Transverse colon (tissue), 4 donors: ENCODE measurements around the gene IKZF3. TPM values are rescaled to one million over a fixed set of nuclear protein-coding genes. Genes with fewer than 3 reads are reported as not detected.
"Not testable (repeated sequence)": the region's sequence is repeated elsewhere in the genome, so short reads cannot be mapped to it uniquely, and the experiment has no call there.

Experiments
- DNase-seq: peaks from one replicate; pipeline ENCODE4 v3.0.0-alpha.2; 2019
- H3K27ac ChIP-seq, 4 donors: fragments of 200-600 bp; sonication (generic); 2 replicates each; pipeline ENCODE4 v1.5.1; 2016 to 2018; ENCODE audit warnings: inconsistent platforms in 4 of 4
- H3K27me3 ChIP-seq: fragments of 200-600 bp; sonication (generic); 2 replicates; pipeline ENCODE4 v1.5.1; 2017; ENCODE audit warnings: inconsistent platforms
- H3K36me3 ChIP-seq, 4 donors: fragments of 200-600 bp; sonication (generic); 2 replicates each; pipeline ENCODE4 v1.5.1; 2017 to 2019; ENCODE audit warnings: inconsistent platforms in 4 of 4
- H3K4me1 ChIP-seq, 4 donors: fragments of 200-600 bp; sonication (generic); 2 replicates each; pipeline ENCODE4 v1.5.1; 2017 to 2020; ENCODE audit warnings: inconsistent platforms in 4 of 4
- H3K4me3 ChIP-seq, 4 donors: fragments of 200-600 bp; sonication (generic); 1 replicate in 1 of 4; 2 replicates in 3 of 4; pipeline versions ENCODE4 v1.5.1 to v1.6.1; 2017 to 2019; ENCODE audit warnings: inconsistent platforms in 4 of 4
- H3K9me3 ChIP-seq, 2 donors: fragments of 200-600 bp; sonication (generic); 2 replicates each; pipeline ENCODE4 v1.5.1; 2017 to 2019; ENCODE audit warnings: inconsistent platforms in 2 of 2
- EP300 ChIP-seq: sonication (generic); formaldehyde crosslinking; IDR thresholded peaks from one replicate; pipeline ENCODE4 v1.6.1; 2017; ENCODE audit warnings: antibody characterized with exemption, low read depth
- POLR2A ChIP-seq: fragments of 450-650 bp; IDR thresholded peaks from one replicate; pipeline ENCODE4 v1.6.1; 2016; ENCODE audit warnings: antibody characterized with exemption, mild to moderate bottlenecking, moderate library complexity
- POLR2AphosphoS5 ChIP-seq, 3 donors: sonication (generic); formaldehyde crosslinking; IDR thresholded peaks; one replicate each; pipeline ENCODE4 v1.6.1; 2016; ENCODE audit warnings: antibody characterized with exemption in 3 of 3
- WGBS, 2 donors: methylation state at CpG; one replicate each; pipeline ENCODE4 v1.1.5; 2018; ENCODE audit warnings: low coverage in 1 of 2; 5-methylcytosine and 5-hydroxymethylcytosine counted together
- in situ Hi-C, 4 donors: fragments of 200-750 bp; cut with MboI; loops; one replicate each; pipeline versions ENCODE4 v1.15.0 to v1.15.1; 2017; ENCODE audit warnings: low sequenced_read_pairs in 3 of 4, low pct_ligation_motif_present in 1 of 4, low pct_unique_long_range_greater_than_20kb in 1 of 4
- intact Hi-C: fragments of 100-400 bp; cut with DNase I; formaldehyde crosslinking; loops from one replicate; pipeline ENCODE4 v1.15.1; 2023; ENCODE audit warnings: low total_unique reads
- total RNA-seq, 4 donors: library from RNA; depleted of rRNA; stranded (reverse); fragments of >200 nt; gene quantifications; one replicate each; pipeline ENCODE4 v1.1.0, GENCODE V29; 2016
- TF ChIP-seq, protein P1 (sequence below), 5 experiments: fragments of 200-600 bp in 3 of 5; fragments of 450-650 bp in 2 of 5; sonication (generic) in 3 of 5; IDR thresholded peaks; 1 replicate in 2 of 5; 2 replicates in 3 of 5; pipeline ENCODE4 v1.5.1; 2016 to 2017; ENCODE audit warnings: antibody characterized with exemption in 5 of 5, inconsistent platforms in 3 of 5, mild to moderate bottlenecking in 2 of 5, moderate library complexity in 1 of 5

The IKZF3 gene
- total RNA-seq, 4 donors from 2014 or later = 2.2 to 13.5 (median 3.0) TPM

DNA sequence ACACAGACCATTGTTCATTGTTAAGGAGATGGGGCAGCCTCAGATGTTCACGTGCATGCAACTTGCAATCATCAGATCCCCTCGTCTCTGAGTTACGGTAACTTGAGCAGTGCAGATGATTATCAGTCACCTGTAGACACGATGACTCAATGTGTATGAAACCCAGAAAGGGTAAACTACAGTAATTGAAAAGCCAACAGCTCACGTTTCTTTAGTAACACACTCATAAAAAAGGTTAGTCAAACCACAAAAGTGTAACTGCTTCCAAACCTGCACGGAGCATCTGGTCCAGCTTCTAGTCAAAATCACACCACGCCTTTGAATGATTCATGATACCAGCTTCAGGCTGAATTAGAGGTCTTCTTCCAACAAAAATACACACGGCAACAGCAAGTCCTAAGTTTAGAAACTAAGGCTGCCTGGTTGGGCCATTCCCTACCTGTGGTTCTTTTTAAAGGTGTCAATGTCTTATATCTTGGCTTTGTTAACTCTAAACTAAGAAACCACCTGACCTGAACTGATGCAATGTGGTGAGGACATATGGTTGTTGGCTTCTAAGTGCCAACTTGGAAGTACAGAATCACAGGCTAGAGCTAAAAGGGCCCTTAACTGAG is 94.0 kb downstream of the IKZF3 start:
- TF ChIP-seq POLR2AphosphoS5 (IDR thresholded peaks at IDR 0.05) = no peak
- TF ChIP-seq, protein P1, sequence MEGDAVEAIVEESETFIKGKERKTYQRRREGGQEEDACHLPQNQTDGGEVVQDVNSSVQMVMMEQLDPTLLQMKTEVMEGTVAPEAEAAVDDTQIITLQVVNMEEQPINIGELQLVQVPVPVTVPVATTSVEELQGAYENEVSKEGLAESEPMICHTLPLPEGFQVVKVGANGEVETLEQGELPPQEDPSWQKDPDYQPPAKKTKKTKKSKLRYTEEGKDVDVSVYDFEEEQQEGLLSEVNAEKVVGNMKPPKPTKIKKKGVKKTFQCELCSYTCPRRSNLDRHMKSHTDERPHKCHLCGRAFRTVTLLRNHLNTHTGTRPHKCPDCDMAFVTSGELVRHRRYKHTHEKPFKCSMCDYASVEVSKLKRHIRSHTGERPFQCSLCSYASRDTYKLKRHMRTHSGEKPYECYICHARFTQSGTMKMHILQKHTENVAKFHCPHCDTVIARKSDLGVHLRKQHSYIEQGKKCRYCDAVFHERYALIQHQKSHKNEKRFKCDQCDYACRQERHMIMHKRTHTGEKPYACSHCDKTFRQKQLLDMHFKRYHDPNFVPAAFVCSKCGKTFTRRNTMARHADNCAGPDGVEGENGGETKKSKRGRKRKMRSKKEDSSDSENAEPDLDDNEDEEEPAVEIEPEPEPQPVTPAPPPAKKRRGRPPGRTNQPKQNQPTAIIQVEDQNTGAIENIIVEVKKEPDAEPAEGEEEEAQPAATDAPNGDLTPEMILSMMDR (IDR thresholded peaks at IDR 0.05) = no peak
- TF ChIP-seq POLR2A = no peak
- TF ChIP-seq EP300 = no peak
- H3K4me1 ChIP-seq = no peaks in the 10 kb centered on the region
- in situ Hi-C loops = no loop called here
- H3K9me3 ChIP-seq = no peaks in the 10 kb centered on the region
- no peaks in the 10 kb centered on the region for H3K27me3 ChIP-seq
- DNase-seq = no peak
- intact Hi-C loops = no loop called here
- H3K27ac ChIP-seq = peak overlapping the region in 3 of 4 donors; percentile 10 to 61 (median 36)
- no peak overlapping the region for H3K4me3 ChIP-seq
- no peaks in the 10 kb centered on the region for H3K36me3 ChIP-seq
- WGBS, 2 donors = 38 to 44% methylated on average over 6 to 8 of the region's 8 CpGs

DNA sequence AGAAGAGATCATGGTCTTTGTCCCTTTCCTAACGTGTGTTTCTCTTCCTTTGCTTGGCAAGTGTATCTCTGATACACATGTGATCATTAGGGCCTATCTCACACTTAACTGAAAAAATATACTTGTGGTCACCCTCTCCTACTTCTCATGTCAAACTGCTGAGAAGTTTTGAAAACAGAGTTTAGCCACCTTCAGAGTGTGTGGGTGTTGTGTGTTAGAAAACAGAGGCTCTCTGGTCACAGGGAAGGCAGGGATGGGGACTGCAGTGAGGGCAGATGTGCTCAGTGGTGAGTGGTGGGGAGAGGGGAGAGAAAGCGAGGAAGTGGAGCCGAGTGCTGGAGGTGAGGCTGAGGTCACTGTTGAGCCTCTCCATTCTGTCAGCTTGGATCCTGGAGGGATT is 97.0 kb downstream of the IKZF3 start:
- no peak for TF ChIP-seq POLR2AphosphoS5 (IDR thresholded peaks at IDR 0.05)
- TF ChIP-seq, protein P1 (IDR thresholded peaks at IDR 0.05) = no peak
- TF ChIP-seq EP300 = no peak
- no peak for TF ChIP-seq POLR2A
- Histone ChIP-seq H3K27ac (peak overlapping the region in 1 of 4 donors; percentile 34), H3K36me3 (no peaks in the 10 kb centered on the region), H3K27me3 (peaks cover 3% of the 10 kb centered on the region), H3K4me1 (no peaks in the 10 kb centered on the region), H3K9me3 (no peaks in the 10 kb centered on the region), H3K4me3 (no peak overlapping the region)
- intact Hi-C loops = no loop called here
- DNase-seq = no peak
- in situ Hi-C loops = no loop called here
- WGBS, 2 donors = 45 to 59% methylated on average over 2 to 3 of the region's 3 CpGs

DNA sequence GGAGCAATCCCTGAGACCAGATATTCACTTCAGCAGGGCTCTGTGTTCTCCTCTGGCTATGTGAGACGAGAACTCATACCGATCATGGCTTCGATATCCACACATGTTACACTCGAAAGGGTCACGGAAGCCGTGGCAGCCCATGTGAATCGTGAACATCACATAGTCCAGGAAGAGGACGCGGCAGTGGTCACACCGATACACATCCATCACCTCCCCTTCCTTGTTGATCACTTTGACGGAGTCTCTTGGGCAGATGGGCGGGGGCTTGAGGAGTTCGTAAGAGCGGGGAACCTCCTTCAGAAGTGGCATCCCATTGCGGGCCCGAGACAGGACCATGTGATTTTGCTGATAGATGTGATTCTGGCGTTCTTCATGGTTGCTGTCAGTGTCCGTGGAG is 98.3 kb downstream of the IKZF3 start:
- Histone ChIP-seq H3K27ac (no peak overlapping the region), H3K36me3 (no peaks in the 10 kb centered on the region), H3K4me1 (no peaks in the 10 kb centered on the region), H3K9me3 (no peaks in the 10 kb centered on the region), H3K4me3 (no peak overlapping the region), H3K27me3 (peaks cover 5% of the 10 kb centered on the region)
- no peak for DNase-seq
- in situ Hi-C loops (no loop called here), intact Hi-C loops (no loop called here)
- WGBS, 2 donors = 91 to 96% methylated on average over 15 to 18 of the region's 18 CpGs
- TF ChIP-seq POLR2AphosphoS5 (IDR thresholded peaks at IDR 0.05) = no peak
- TF ChIP-seq, protein P1 (IDR thresholded peaks at IDR 0.05) = no peak
- no peak for TF ChIP-seq POLR2A
- no peak for TF ChIP-seq EP300

DNA sequence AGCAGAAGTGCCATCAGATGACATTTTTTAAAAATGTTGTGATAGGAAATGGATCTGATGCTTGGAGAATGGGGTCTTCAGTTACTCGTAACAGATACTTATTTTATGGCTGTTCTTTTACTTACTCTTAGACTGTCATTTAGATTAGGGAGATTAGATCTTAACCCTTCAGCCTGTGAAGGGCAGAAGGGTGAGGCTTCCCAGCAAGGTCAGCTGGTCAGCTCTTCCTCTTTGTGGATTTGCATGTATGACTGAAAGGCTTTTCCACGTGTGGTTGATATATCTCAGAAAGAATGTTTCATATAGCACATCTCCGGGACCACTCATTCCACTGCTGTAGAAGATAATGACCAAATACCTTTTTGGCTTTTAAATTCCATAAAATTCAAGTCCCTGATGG is 98.9 kb downstream of the IKZF3 start:
- no peak for DNase-seq
- Histone ChIP-seq H3K27ac (no peak overlapping the region), H3K9me3 (no peaks in the 10 kb centered on the region), H3K27me3 (peaks cover 8% of the 10 kb centered on the region), H3K36me3 (no peaks in the 10 kb centered on the region), H3K4me1 (no peaks in the 10 kb centered on the region), H3K4me3 (no peak overlapping the region)
- TF ChIP-seq, protein P1 (IDR thresholded peaks at IDR 0.05) = no peak
- TF ChIP-seq EP300 (no peak), POLR2A (no peak), POLR2AphosphoS5 (IDR thresholded peaks at IDR 0.05) (no peak)
- in situ Hi-C loops = no loop called here
- intact Hi-C loops = no loop called here
- 38 to 41% methylated on average over 2 to 3 of the region's 3 CpGs for WGBS, 2 donors

DNA sequence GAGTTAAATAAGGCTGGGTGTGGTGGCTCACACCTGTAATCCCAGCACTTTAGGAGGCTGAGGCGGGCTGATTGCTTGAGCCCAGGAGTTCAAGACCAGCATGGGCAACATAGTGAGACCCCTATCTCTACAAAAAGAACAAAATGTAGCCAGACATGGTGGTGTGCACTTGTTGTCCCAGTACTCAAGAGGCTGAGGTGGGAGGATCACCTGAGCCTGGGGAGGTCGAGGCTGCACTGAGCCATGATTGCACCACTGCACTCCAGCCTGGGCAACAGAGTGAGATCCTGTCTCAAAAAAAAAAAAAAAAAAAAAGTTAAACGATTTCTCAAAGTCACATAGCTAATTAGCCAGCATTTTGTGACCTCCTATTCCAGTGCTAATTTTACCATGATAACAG is 99.9 kb downstream of the IKZF3 start:
- in situ Hi-C loops, H3K36me3 ChIP-seq, H3K4me3 ChIP-seq, DNase-seq, H3K9me3 ChIP-seq, H3K27ac ChIP-seq, H3K4me1 ChIP-seq, intact Hi-C loops: not testable (repeated sequence)
- peaks cover 15% of the 10 kb centered on the region for H3K27me3 ChIP-seq
- whole genome bisulfite sequencing, 2 donors = 57 to 82% methylated on average over 3 of the region's 3 CpGs
